Natural killer cell (primary cell): ENCODE measurements around the gene ZFP69. TPM values are rescaled to one million over a fixed set of nuclear protein-coding genes. Genes with fewer than 3 reads are reported as not detected.

Experiments
- total RNA-seq, 4 donors: library from RNA; stranded (reverse); fragments of 120-200 nt in 1 of 4; gene quantifications; one replicate each; pipeline versions ENCODE4 v1.2.3 to v1.2.4, GENCODE V29; 2013 to 2022

ZFP69 gene
- total RNA-seq, 3 donors from 2014 or later (not counting 1 experiment from before 2014, with no cell fraction given): 4.6 to 5.4 (median 4.6) TPM

Other genes starting within 250 kb of the ZFP69 start
- not detected for gene TMCO2, start 229.4 kb upstream of the ZFP69 start, total RNA-seq
- gene ZMPSTE24, start 219.1 kb upstream of the ZFP69 start, total RNA-seq: 10 to 100 TPM; 15.3 to 19.5 (median 19.3) TPM
- gene COL9A2, start 160.0 kb upstream of the ZFP69 start, total RNA-seq: 1 to 10 TPM; 2.4 to 2.6 (median 2.5) TPM
- gene SMAP2, start 103.6 kb upstream of the ZFP69 start, total RNA-seq: 100 to 1,000 TPM in 2 of 3 donors, 10 to 100 TPM in 1; 95.0 to 136 (median 127) TPM
- 1 to 10 TPM; 2.2 to 2.4 (median 2.3) TPM for gene ZFP69B, start 26.8 kb upstream of the ZFP69 start, total RNA-seq
- gene EXO5, start 31.5 kb downstream of the ZFP69 start, total RNA-seq: 10 to 100 TPM in 2 of 3 donors, 1 to 10 TPM in 1; 9.6 to 17.0 (median 10.1) TPM
- gene ZNF684, start 54.3 kb downstream of the ZFP69 start, total RNA-seq: 1 to 10 TPM; 5.5 to 9.7 (median 5.7) TPM
- 1 to 10 TPM in 2 of 3 donors, under 1 TPM in 1; 0.56 to 2.1 (median 1.1) TPM for gene RIMS3, start 188.4 kb downstream of the ZFP69 start, total RNA-seq
- 10 to 100 TPM; 38.7 to 60.4 (median 48.5) TPM for gene NFYC, start 214.4 kb downstream of the ZFP69 start, total RNA-seq